Nucleus accumbens (tissue), 56 donors: ENCODE measurements around the gene FGF12.
A peak's percentile ranks its signal among the peaks of the same experiment; 100 is the strongest.

Source experiments
- DNase-seq, 56 donors: peaks; one replicate each; lab custom pipeline; 2025; lab: John Stamatoyannopoulos, UW

The FGF12 gene

GRCh38 chr3:192229866-192230265 lies 497.5 kb downstream of the FGF12 start:
- DNase-seq = no peak

GRCh38 chr3:192224634-192225155 lies 502.6 kb downstream of the FGF12 start:
- no peak for DNase-seq

- DNase-seq = no peak
Measured at GRCh38 chr3:192223815-192224214, 503.5 kb downstream of the FGF12 start.

GRCh38 chr3:192220915-192221314 lies 506.4 kb downstream of the FGF12 start:
- DNase-seq = no peak

GRCh38 chr3:192219926-192220325 lies 507.4 kb downstream of the FGF12 start:
- no peak for DNase-seq

- DNase-seq = no peak
Measured at GRCh38 chr3:192216067-192216466, 511.3 kb downstream of the FGF12 start.

GRCh38 chr3:192212979-192213378 lies 514.4 kb downstream of the FGF12 start:
- peak in 12 of 56 donors; percentile 6 to 38 (median 16) for DNase-seq

- no peak for DNase-seq
Measured at GRCh38 chr3:192212335-192212734, 515.0 kb downstream of the FGF12 start.

GRCh38 chr3:192207651-192208050 lies 519.7 kb downstream of the FGF12 start:
- DNase-seq = no peak

- DNase-seq = no peak
Measured at GRCh38 chr3:192207239-192207638, 520.1 kb downstream of the FGF12 start.

- DNase-seq = no peak
Measured at GRCh38 chr3:192194085-192194484, 533.3 kb downstream of the FGF12 start.

GRCh38 chr3:192188218-192188835 lies 539.0 kb downstream of the FGF12 start:
- peak in 9 of 56 donors; percentile 1 to 30 (median 8) for DNase-seq

GRCh38 chr3:192187485-192188051 lies 539.8 kb downstream of the FGF12 start:
- DNase-seq = no peak

GRCh38 chr3:192186498-192186897 lies 540.8 kb downstream of the FGF12 start:
- DNase-seq = no peak

- DNase-seq = no peak
Measured at GRCh38 chr3:192186045-192186444, 541.3 kb downstream of the FGF12 start.

GRCh38 chr3:192183109-192183508 lies 544.2 kb downstream of the FGF12 start:
- DNase-seq = no peak

- no peak for DNase-seq
Measured at GRCh38 chr3:192181151-192181550, 546.2 kb downstream of the FGF12 start.

GRCh38 chr3:192177383-192177782 lies 550.0 kb downstream of the FGF12 start:
- DNase-seq = no peak

GRCh38 chr3:192174283-192174682 lies 553.1 kb downstream of the FGF12 start:
- no peak for DNase-seq

- no peak for DNase-seq
Measured at GRCh38 chr3:192171213-192171612, 556.1 kb downstream of the FGF12 start.

- DNase-seq = no peak
Measured at GRCh38 chr3:192170659-192171058, 556.7 kb downstream of the FGF12 start.

GRCh38 chr3:192170031-192170430 lies 557.3 kb downstream of the FGF12 start:
- DNase-seq = peak in 5 of 56 donors; percentile 2 to 8 (median 4)
